OCI-LY1 (cell line): ENCODE data around the gene PIP4P1.

ENCODE experiments used
- EZH2 ChIP-seq: fragments of 200-600 bp; sonication (generic), shearing (Covaris generic); IDR thresholded peaks from 2 replicates; pipeline ENCODE4 v1.8.0; 2017; ENCODE audit warnings: borderline replicate concordance, mixed run types, mild to moderate bottlenecking, antibody characterized with exemption, low read length, moderate library complexity, mixed read lengths
- TF ChIP-seq, protein P1 (sequence below): fragments of 200-600 bp; sonication (generic), shearing (Covaris generic); IDR thresholded peaks from 2 replicates; pipeline ENCODE4 v1.5.1; 2017; ENCODE audit warnings: mild to moderate bottlenecking, antibody characterized with exemption, low read length, moderate library complexity, mixed read lengths

DNA sequence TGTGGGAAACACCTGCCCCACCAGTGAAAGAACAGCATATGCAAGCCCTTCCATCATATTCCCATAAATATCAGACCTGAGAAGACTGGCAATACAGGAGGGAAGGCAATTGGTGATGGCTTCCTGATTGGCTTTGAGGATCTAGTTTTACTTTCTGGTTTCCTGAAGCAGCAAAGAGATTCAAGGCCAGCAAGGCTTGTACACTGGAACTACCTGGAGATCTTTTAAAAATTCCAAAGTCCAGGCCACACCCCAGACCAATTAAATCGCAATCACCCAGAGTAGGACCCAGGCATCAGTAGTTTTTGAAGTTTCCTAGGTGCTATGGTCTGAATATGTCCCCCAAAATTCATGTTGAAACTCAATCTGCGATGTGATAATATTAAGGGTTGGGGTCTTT lies 45.0 kb downstream of the PIP4P1 start:
- TF ChIP-seq EZH2, result no peak
- TF ChIP-seq, protein P1, sequence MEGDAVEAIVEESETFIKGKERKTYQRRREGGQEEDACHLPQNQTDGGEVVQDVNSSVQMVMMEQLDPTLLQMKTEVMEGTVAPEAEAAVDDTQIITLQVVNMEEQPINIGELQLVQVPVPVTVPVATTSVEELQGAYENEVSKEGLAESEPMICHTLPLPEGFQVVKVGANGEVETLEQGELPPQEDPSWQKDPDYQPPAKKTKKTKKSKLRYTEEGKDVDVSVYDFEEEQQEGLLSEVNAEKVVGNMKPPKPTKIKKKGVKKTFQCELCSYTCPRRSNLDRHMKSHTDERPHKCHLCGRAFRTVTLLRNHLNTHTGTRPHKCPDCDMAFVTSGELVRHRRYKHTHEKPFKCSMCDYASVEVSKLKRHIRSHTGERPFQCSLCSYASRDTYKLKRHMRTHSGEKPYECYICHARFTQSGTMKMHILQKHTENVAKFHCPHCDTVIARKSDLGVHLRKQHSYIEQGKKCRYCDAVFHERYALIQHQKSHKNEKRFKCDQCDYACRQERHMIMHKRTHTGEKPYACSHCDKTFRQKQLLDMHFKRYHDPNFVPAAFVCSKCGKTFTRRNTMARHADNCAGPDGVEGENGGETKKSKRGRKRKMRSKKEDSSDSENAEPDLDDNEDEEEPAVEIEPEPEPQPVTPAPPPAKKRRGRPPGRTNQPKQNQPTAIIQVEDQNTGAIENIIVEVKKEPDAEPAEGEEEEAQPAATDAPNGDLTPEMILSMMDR, result no peak
